Tibial artery (tissue), 4 donors: ENCODE measurements around the gene ZNF217.
"Not testable (repeated sequence)": the region's sequence is repeated elsewhere in the genome, so short reads cannot be mapped to it uniquely, and the experiment has no call there.

Experiments
- DNase-seq, 2 donors: peaks; one replicate each; pipeline ENCODE4 v3.0.0-alpha.2; 2019
- H3K27ac ChIP-seq, 2 donors: fragments of 200-600 bp; sonication (generic) in 1 of 2; 1 replicate in 1 of 2; 2 replicates in 1 of 2; pipeline ENCODE4 v1.5.1; 2018 to 2019; ENCODE audit warnings: mild to moderate bottlenecking in 1 of 2
- H3K27me3 ChIP-seq, 2 donors: fragments of 200-600 bp; sonication (generic) in 1 of 2; one replicate each; pipeline versions ENCODE4 v1.5.1 to v1.6.0; 2016 to 2019
- H3K36me3 ChIP-seq, 3 donors: fragments of 200-600 bp; sonication (generic) in 2 of 3; one replicate each; pipeline ENCODE4 v1.5.1; 2016 to 2019; ENCODE audit warnings: mild to moderate bottlenecking in 2 of 3
- H3K4me1 ChIP-seq, 4 donors: fragments of 200-600 bp; sonication (generic) in 2 of 4; 1 replicate in 3 of 4; 2 replicates in 1 of 4; pipeline ENCODE4 v1.5.1; 2016 to 2019
- H3K4me3 ChIP-seq, 2 donors: fragments of 200-600 bp; sonication (generic) in 1 of 2; 1 replicate in 1 of 2; 2 replicates in 1 of 2; pipeline ENCODE4 v1.5.1; 2018 to 2019; ENCODE audit warnings: mild to moderate bottlenecking in 2 of 2
- H3K9me3 ChIP-seq, 3 donors: fragments of 200-600 bp; sonication (generic) in 1 of 3; one replicate each; pipeline ENCODE4 v1.5.1; 2016 to 2019
- CTCF ChIP-seq, 2 experiments: fragments of 200-600 bp in 1 of 2; fragments of 450-650 bp in 1 of 2; IDR thresholded peaks; one replicate each; pipeline ENCODE4 v1.5.1; 2017 to 2019; ENCODE audit warnings: antibody characterized with exemption in 2 of 2, mild to moderate bottlenecking in 1 of 2, moderate library complexity in 1 of 2
- intact Hi-C: fragments of 100-400 bp; cut with DNase I; formaldehyde crosslinking; loops from one replicate; pipeline ENCODE4 v1.15.0; 2023; ENCODE audit warnings: low total_unique reads

ZNF217 gene

GRCh38 chr20:53567379-53567917 is 26.2 kb downstream of the ZNF217 start:
- Histone ChIP-seq H3K36me3 (peaks cover 0 to 63% (median 47%) of the 10 kb centered on the region in 3 donors), H3K4me3 (no peak overlapping the region), H3K27ac (no peak overlapping the region), H3K27me3 (no peaks in the 10 kb centered on the region), H3K4me1 (no peaks in the 10 kb centered on the region), H3K9me3 (no peaks in the 10 kb centered on the region)
- no peak for TF ChIP-seq CTCF (IDR thresholded peaks at IDR 0.05)
- no peak for DNase-seq
- intact Hi-C loops, result no loop called here

GRCh38 chr20:53566623-53567022 is 27.0 kb downstream of the ZNF217 start:
- H3K4me1 ChIP-seq, H3K27me3 ChIP-seq, intact Hi-C loops, DNase-seq, H3K27ac ChIP-seq, H3K4me3 ChIP-seq, H3K9me3 ChIP-seq: not testable (repeated sequence)
- H3K36me3 ChIP-seq, result peaks cover 0 to 57% (median 44%) of the 10 kb centered on the region in 3 donors

GRCh38 chr20:53565254-53565653 is 28.4 kb downstream of the ZNF217 start:
- Histone ChIP-seq H3K9me3 (no peaks in the 10 kb centered on the region), H3K4me1 (no peaks in the 10 kb centered on the region), H3K36me3 (peaks cover 0 to 44% (median 31%) of the 10 kb centered on the region in 3 donors), H3K27me3 (no peaks in the 10 kb centered on the region), H3K4me3 (no peak overlapping the region), H3K27ac (no peak overlapping the region)
- intact Hi-C loops, result no loop called here
- no peak for DNase-seq
- no peak for TF ChIP-seq CTCF (IDR thresholded peaks at IDR 0.05)

GRCh38 chr20:53562104-53562764 is 31.4 kb downstream of the ZNF217 start:
- DNase-seq, intact Hi-C loops: not testable (repeated sequence)

GRCh38 chr20:53561505-53561904 is 32.1 kb downstream of the ZNF217 start:
- intact Hi-C loops, result no loop called here
- Histone ChIP-seq H3K4me1 (no peaks in the 10 kb centered on the region), H3K9me3 (no peaks in the 10 kb centered on the region), H3K36me3 (peaks cover 0 to 21% (median 17%) of the 10 kb centered on the region in 3 donors), H3K27me3 (no peaks in the 10 kb centered on the region), H3K27ac (no peak overlapping the region), H3K4me3 (no peak overlapping the region)
- DNase-seq, result no peak
- TF ChIP-seq CTCF (IDR thresholded peaks at IDR 0.05), result no peak

More at GRCh38 chr20:53562104-53562764, 31.4 kb downstream of the ZNF217 start:
- H3K4me1 ChIP-seq, H3K9me3 ChIP-seq, H3K4me3 ChIP-seq, H3K27ac ChIP-seq, H3K27me3 ChIP-seq: not testable (repeated sequence)
- H3K36me3 ChIP-seq, result peaks cover 0 to 23% (median 20%) of the 10 kb centered on the region in 3 donors

GRCh38 chr20:53559816-53560215 is 33.8 kb downstream of the ZNF217 start:
- intact Hi-C loops, result no loop called here
- no peak for TF ChIP-seq CTCF (IDR thresholded peaks at IDR 0.05)
- Histone ChIP-seq H3K36me3 (peaks cover 0 to 4% (median 3%) of the 10 kb centered on the region in 3 donors), H3K4me3 (no peak overlapping the region), H3K4me1 (no peaks in the 10 kb centered on the region), H3K27me3 (no peaks in the 10 kb centered on the region), H3K9me3 (no peaks in the 10 kb centered on the region), H3K27ac (no peak overlapping the region)
- no peak for DNase-seq
